HG03439 (cell line): ENCODE measurements around the gene SUSD6.
"Not testable (repeated sequence)": the region's sequence is repeated elsewhere in the genome, so short reads cannot be mapped to it uniquely, and the experiment has no call there.

Experiments used
- ATAC-seq: cut with Tn5 transposase; IDR thresholded peaks from one replicate; pipeline ENCODE4 v1.9.1; 2021; ENCODE audit warnings: mild to moderate bottlenecking, moderate library complexity; ENCODE audit not compliant: unreplicated experiment

SUSD6 gene

DNA sequence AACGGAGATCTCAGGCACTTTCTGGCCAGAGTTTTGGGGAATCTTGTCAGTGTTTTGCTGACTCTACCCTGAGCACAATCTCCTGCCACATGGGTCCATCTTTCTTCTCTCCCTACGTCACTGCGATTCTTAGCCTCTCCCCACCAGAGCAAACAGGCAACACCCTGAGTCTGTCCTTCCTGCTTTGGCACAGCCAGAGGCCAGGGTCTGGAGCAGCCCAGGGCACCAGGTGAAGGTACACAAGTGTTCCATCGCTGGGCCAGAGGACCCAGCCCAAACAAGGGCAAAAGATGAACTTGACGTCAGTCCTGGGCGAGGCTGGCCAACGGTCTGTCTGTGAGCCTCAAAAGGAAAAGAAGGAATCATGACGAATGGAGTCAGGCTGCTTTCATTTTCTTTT, 24.0 kb upstream of the SUSD6 start:
- no peak for ATAC-seq

DNA sequence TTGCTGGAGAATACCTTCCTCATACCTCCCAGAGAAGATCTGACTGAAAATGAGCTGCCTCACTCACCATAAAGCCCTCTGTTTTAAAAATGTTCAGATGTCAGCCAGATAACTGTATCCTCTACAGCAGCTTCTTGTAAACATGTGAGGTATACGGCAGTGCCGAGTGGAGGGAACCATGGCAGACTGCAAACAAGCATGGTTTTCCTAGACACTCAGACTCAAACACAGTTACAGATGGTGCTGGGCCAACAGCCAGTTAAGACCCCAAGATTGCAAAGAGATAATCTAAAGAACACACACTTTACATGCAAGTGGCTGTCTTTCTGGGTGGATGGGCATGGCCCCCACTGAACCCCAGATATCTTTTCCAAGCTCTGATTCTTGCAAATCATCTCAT, 20.1 kb upstream of the SUSD6 start:
- no peak for ATAC-seq

DNA sequence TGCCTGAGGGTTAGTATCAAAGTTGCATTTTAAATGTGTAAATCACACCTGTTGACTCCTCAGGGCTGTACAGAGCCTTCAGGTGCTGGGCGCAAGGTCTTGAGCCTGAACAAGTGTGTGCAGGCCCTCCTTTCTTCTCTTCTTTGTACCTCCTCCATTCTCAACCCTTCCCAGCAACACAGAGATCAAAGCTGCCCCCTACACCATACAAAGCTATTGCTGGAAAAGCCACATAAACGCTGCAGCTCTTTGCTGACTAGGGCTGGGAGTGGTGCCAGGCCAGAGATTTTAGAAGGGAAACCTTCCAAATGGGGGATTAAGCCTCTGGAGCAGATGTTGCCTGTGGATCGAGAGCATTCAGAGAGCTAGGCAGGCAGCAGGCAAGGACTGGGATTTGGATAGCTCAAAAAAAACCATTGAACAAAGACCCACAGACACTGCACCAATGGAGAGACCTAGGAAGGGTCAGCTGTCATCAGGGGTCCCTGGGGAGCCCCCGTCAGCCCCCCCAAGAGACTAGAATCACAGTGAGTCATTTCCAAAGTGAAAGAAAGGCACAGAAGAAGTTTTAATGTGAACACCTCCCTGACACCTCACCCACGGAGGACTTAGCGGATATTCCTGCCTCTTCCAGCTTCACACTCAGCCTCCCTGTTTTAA, 18.2 kb upstream of the SUSD6 start:
- ATAC-seq = no peak

DNA sequence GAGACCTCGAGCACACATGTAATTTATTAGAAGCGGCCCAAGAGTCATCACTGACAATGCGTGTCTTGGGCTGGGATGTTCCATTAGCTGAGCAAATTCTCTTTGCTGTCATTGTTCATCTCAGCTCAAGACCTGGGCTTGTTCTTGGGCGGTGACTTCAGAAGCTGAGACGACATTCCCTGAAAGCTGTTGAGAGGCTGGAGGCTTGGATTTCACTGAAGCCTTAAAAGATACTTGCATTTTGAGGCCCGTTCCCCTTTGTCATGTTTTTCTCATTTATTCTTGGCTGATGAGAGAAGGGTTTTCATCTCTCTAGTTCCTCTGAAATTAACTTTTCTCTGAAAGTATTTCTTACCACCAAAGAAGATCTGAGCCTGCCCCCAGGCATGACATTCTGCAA, 16.6 kb upstream of the SUSD6 start:
- no peak for ATAC-seq

DNA sequence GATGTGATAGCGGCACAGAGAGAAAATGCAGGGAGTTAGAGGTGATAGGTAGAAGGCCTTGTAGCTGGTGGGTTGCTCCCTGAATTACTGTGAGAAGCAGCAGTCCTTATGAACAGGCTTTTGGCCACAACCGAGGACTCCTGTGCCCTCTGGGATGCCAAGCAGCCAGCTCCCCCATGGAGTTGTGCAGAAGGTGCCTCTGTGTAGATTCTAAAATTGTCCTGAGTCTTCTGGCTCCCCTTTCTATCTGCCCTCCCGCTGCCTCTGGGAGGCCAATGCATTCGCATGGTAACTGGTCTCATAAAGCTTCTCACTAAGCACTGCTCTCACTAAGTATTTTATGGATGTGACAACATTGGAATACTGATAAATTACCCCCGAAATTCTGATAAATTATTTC, 16.1 kb upstream of the SUSD6 start:
- ATAC-seq = no peak

DNA sequence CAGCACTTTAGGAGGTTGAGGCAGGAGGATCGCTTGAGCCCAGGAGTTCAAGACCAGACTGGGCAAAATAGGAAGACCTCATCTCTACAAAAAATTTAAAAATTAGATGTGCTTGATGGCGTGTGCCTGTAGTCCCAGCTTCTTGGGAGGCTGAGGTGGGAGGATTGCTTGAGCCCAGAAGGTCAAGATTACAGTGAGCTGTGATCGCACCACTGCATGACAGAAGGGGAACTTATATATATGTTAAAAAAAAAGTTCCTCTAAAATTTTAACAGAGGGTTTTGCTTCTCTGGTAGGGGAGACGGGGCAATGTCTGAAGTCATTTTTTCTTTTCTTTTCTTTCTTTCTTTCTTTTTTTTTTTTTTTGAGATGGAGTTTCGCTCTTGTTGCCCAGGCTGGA, 12.0 kb upstream of the SUSD6 start:
- ATAC-seq = not testable (repeated sequence)

DNA sequence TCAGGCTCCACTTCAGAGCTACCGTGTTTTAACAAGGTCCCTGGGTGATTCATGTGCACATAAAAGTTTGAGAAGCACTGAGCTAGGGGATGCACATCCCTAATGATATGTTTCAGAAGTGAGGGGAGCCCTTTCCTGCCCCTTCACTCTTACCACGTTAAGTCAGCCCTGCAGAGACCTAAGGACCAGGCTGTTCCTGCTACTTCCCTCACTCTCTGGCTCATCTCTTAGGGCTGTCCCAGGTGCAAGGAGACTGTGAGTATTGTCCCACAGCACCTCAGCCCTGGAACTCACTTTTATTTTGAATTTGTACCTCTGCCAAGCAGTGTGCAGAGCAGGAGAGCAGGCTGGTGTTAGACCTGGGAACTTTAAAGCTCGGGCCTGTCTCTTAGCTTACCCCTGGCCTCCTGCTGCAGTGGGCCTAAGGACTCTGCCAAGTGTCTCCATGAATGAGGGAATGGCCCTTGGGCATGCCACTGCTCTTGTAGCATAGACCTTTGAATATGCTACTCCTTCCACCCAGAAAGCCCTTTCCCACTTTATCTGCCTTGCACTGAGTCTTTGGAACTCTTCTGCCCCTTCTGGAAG, 11.0 kb upstream of the SUSD6 start:
- no peak for ATAC-seq

DNA sequence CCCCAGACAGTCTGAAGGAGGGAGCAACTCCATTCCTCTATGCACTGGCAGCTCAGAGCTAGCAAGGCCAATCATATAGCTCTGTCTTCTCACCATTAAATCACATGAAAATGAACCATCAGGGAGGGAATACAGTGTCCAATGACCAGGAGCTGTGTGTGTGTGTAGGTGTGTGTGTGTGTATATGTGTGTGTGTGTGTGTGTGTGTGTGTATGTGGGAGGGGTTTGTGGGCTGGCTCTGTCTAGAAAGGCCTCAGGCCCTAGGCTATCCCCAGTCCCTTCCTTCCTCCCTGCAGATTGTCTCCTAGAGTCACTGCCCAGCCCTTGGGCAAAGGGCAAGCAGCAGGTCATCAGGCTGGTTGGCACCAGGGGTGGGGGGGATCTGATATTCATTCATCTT, 5.7 kb upstream of the SUSD6 start:
- no peak for ATAC-seq

DNA sequence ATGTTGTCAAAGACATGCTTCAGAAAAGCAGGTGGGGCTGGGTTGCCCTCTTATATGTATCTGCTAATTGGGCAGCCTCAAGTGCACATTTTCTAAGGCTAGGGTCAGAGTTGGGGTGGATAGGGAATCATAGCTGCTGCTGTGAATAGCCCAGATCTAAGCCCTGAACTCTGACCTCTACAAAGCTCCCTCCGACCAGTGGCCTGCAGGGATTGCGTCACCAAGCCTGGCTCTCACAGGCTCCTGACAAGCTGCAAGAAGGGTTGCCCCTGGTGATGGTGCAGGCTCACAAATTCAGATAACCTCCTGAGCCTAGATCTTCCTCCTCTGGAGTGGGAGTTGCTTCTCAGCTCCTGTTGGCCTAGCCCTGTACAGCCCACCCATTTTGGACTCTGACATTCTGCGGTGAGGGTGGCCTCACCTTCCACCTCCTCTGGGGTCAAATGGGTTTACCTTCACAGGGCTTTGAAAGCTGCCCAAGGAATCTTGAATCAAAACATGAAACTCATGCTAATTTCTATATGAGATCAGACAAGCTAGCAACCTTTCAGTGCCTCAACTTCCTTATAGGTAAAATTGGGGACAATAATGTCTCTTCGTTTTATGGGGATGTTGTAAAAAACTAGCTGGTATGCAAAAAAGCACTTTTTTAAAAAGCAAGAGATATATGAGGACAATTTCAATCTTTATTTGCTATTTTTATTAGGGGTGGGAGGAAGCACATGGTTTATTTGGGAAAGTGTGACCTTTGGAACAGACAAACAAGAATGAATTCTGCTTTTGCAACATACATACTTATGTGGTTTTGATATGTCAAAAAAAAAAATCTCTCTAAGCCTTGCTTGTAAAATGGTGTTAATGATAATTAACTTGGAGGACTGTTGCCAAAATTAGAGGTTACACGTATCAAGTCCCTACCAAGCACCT, 4.9 kb upstream of the SUSD6 start:
- ATAC-seq = no peak

DNA sequence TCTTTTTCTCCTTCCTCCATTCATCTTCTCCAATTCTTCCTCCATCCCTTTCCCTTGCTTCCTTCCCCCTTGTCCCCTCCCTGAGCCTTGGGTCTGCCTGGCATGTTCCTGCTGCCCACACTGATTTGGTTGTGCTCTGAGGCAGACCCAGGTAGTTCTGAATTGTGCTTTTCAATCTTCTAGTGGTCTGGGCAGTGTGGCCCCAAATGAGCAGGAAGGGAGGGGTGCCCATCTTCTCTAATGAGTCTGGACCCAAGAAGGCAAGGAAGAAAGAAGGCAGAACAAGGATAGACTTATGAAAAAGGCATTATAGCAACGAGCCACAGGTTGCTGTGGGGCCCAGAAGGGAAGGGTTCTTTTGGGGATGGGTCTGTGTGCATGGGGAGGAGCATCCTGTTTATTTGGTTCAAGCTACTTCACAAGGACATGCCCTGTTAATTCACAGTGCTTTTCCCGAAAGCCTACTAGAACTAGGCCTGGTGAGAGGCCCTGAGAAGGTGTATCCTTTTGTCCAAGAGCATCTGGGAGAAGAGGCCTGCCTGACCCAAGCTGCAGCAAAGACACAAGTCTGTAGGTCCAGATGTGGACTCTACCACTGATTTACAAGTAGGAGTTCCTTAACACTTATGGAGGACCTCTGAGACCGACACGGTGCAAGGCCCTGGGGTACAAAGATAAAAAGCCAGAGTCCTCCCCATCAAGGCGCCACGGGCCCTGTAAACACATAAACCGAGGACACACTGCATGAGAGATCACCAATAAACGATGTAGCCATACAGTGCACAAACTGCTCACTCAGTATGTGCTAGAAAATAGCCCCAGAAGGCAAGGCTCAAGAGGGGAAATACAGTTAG, 1.1 kb upstream of the SUSD6 start:
- no peak for ATAC-seq

DNA sequence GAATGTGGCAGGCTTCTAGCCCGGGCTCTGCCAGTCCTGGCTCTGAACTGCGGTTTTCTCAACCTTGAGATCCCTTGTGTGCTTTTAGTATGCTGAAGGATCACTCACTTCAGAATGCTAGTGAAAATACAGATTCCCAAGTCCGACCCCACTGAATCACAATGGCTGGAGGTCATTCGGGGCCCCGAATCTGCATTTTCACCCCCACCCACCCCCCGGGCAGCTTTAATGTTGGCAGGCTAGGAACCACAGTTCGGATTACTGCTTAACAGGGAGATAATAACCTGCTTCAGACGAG, 573 bp upstream of the SUSD6 start:
- no peak for ATAC-seq

DNA sequence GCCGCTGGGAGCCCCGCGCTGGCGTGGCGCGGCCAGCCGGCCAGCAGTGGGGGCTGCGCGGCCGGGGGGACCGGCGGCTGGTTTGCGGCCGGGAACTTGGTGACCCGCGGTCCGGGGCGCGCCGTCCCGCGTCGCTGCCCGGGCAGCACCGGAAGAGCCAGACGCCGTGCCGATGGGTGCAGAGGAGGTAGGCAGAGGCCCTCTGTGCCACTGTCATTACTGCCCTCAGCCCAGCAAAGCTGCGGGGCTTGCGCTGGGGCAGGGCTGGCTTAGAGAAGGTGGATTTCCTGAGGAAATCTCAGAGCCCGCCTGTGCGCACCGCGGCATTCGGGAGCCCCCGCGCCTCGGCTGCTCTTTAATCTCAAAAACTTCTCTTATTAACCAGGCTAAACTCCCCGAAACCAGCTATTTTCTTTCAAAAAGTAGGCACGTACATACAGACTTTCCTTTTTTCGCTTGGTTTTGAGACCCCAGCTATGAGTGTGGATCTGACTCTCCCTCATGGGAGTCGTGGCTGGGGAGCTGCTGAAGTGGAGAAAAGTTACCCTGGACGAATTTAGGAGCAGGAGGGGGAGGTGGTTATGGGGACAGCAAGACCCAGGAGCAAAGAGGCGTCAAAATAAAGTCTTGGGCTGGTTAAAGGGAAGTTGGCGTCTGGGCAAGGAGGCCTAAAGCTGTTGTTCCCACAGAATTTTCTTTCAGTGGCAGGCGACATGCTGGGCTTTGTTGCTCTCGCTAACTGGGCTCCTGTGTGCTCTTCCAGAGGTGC, 802 bp downstream of the SUSD6 start:
- ATAC-seq = peak; percentile 17

DNA sequence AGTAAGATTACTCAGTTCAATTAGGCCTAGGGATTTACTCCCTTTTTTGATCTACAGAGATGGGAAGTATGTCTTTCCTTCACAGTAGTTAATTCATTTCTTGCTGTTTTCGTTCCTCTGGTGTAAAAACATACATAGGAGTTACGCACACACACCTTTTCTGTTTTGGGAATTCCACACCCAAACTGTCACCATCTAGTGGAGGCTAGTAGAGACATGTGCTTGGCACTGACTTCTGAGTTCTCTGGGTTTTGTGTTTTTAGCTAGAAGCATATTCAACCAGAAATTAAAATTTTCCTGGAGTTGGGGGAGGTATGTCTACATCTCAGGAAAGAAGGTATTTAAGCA, 1.4 kb downstream of the SUSD6 start:
- ATAC-seq = no peak

DNA sequence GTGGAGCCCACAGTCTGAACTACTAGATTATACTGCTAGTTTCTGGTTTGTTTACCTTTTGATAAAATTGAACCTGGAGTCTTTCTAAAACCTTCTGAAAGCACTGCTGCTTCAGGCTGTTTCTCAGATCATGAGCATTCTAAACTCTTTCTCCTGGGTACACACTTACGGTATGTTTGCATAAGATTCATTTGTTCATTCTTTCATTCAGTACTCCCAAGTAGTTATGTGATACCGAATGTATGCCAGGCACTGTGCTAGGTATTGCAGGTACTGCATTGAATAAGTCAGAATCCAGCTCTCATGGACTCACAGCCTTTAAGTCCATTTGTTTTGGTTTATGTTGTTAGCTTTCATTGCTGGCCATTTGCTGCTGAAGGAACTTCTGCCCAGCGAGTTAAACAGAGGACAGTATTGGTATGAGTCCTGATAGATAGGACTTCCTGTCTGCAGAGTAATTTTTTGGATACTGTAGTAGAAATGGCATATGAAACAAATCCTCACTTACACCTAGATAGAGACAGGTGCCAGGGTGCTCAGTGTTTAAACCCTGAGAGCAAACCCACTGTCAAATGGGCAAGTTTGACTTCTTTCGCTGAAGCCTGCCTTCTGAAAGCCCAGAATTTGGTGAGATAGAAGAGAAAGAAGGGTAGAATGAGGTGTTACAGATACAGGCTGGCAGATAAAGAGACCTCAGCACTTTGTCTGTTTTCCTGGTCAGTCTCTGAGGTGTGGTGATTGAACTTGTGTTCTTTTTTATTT, 2.1 kb downstream of the SUSD6 start:
- no peak for ATAC-seq

DNA sequence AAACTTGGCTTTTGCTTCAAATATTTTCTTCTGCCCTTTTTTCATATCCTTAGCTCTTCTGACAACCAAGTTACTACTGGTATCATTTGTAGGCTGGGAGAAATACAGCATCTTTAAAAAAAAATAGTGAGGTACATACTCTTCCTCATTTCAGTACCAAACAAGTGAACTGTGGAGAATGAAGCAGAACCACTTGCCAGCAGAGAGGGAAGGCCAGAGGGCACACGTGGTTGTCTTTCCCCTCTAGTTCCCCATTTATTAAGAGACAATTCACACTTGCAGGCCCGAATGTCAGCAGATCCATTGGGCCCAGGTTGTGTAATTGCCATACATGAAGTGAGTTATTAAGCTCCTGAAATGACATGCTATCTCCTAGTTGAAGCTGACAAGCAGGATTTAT, 3.2 kb downstream of the SUSD6 start:
- ATAC-seq = no peak

DNA sequence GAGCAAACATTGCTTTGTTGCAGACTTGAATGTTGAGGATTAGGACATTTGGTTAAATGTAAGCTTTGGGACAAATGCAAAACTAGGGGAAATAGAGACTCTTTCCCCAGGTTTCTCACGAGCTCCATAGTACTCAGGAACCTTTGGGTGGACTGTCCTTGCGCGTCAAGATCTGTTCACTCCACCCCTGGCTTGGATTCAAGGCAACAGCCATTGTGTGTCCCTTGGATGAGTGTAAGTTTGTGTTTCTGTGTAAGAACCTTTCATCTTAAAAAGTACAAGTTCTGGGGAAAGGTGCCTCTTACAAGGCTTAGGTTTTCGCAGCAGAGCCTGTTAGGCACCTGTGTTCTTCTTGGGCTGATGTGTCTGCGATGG, 3.7 kb downstream of the SUSD6 start:
- peak; percentile 1 for ATAC-seq

DNA sequence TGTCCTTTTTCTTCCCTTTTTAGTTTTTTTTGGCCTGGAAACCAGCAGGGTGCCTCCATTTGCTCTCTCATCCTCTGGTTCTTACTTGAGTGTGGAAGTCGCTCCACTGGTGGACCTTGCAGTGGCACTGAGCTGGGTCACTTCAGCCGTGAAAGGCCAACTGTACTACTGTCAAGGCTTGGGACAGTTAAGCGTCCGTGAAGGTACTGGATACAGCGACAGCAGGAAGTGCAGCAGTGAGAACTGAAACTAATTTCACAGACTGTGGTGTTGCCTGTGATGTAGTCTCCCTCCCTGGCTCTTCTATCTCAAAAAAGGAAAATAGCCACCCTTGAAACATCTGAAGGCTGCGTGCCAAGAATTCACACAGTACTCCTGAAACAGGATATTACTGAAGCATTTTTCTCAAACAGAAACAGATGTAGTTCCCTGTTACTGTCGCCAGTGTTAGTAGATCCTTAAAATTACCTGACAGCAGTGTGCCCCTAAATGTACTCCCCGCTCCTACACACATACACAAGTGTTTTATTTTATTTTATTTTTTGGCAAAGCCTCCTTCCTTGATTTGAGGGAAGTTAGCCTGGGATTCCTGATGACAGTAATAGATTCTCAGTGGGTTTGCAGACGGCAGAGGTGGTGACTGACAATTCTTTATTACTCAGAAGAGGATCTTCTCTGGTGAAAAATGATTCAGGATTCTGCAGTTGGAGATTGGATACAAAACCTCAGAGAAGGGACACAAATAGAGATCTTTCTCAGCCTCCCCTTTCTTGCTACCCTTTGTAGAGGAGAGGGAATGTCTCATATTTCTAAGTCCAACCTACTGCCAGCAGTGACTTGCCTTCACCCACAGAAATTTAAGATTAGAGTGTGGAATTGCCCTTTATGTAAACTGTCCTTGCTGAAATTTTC, 4.4 kb downstream of the SUSD6 start:
- ATAC-seq = peak; percentile 47

DNA sequence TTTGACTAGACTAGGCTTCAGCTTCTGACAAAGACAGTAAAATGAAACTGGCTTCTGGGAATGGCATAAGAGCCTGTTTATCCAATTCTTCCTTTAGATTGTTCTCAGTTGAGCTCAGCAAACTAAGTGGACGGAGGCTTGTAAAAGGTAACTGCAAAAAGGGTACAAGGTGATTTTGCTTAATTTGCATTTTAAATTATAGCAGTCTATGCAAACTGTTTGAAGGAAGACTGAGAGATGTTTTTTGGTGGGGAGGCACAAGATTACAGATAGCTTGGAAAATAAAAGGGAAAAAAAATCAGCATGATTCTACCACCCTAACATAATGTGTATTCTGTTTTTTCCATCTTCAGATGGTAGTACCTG, 5.0 kb downstream of the SUSD6 start:
- ATAC-seq = no peak

DNA sequence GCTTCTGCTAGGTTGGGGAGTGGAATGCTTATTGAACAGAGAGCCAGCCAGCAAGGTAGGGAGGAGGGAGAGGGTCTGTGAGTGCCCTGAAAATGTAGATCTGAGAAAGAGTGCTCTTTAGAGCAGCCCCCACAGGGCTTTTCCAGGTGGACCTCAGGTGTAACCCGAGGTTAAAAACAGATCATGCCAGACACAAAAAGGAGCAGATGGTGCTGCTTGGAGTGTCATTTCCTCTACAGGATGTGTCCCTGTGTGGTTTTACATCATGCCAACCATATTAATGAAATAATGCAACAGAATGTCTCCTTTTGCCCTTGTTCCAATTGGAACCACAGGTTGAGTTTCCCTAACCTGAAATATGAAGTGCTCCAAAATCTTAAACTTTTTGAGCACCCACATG, 6.4 kb downstream of the SUSD6 start:
- ATAC-seq = no peak
